Measurements from ENCODE around the gene ADGRA1.

DNA sequence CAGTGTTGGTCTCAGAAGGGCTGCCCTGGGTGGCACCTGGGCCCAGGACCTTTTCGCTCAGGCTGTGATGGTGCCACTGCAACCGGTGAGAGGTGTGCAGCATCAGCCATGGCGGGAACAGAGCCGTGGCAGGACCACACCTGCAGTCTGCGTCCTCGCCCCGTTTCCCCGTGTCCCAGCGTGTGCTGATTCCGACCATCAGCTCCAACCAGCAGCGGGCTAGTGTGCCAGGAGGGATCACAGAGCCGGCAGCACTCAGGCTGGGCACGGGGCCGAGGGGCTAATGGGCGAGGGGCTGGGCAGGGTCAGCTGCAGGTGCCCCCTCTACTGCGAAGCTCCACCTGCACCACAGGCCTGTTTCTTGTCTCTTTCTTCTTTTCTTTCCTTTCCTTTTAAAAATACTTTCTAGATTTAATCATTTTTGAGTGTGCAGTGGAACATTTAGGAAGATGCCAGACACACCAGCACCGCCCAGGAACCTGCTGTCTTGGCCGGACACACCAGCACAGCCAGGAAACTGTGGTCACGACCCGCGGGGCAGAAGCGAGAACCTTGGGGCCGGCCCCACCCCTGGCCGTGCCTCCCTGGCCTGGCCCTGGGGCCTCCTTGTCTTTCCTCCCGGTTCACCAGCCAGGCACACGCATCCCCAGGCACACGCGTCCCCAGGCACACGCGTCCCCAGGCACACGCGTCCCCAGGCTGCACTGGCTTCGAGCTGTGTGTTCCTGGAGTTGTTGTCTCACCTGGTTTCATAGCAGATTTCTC lies 34.6 kb downstream of the ADGRA1 start:
- TF ChIP-seq, protein P1, sequence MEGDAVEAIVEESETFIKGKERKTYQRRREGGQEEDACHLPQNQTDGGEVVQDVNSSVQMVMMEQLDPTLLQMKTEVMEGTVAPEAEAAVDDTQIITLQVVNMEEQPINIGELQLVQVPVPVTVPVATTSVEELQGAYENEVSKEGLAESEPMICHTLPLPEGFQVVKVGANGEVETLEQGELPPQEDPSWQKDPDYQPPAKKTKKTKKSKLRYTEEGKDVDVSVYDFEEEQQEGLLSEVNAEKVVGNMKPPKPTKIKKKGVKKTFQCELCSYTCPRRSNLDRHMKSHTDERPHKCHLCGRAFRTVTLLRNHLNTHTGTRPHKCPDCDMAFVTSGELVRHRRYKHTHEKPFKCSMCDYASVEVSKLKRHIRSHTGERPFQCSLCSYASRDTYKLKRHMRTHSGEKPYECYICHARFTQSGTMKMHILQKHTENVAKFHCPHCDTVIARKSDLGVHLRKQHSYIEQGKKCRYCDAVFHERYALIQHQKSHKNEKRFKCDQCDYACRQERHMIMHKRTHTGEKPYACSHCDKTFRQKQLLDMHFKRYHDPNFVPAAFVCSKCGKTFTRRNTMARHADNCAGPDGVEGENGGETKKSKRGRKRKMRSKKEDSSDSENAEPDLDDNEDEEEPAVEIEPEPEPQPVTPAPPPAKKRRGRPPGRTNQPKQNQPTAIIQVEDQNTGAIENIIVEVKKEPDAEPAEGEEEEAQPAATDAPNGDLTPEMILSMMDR (IDR thresholded peaks at IDR 0.05; ENCODE audit: insufficient read depth, low read length, poor library complexity, severe bottlenecking) = no peak
- TF ChIP-seq EZH2phosphoT487 (conservative IDR thresholded peaks at IDR 0.05; ENCODE audit: low read length) = no peak
